GM19025 (cell line): ENCODE measurements around the gene ACOD1.
"Not testable (repeated sequence)": the region's sequence is repeated elsewhere in the genome, so short reads cannot be mapped to it uniquely, and the experiment has no call there.

Source experiments
- ATAC-seq: cut with Tn5 transposase; IDR thresholded peaks from one replicate; pipeline ENCODE4 v1.9.1; 2021; ENCODE audit warnings: mild to moderate bottlenecking, low read depth, moderate library complexity; ENCODE audit not compliant: unreplicated experiment

ACOD1 gene

GRCh38 chr13:76948149-76948548 lies at the start of gene ACOD1:
ACOD1 (plus strand) TSS chr13:76948511; CDS start chr13:76948559, 48 bp downstream.
- no peak for ATAC-seq

- ATAC-seq, result not testable (repeated sequence)
Measured at GRCh38 chr13:76899066-76899465, 49.2 kb upstream of the ACOD1 start.

GRCh38 chr13:76903544-76904162 lies 44.7 kb upstream of the ACOD1 start:
- peak; percentile 82 for ATAC-seq

GRCh38 chr13:76904507-76904906 lies 43.8 kb upstream of the ACOD1 start:
- no peak for ATAC-seq

GRCh38 chr13:76912476-76912875 lies 35.8 kb upstream of the ACOD1 start:
- no peak for ATAC-seq

GRCh38 chr13:76913898-76914297 lies 34.4 kb upstream of the ACOD1 start:
- no peak for ATAC-seq

- ATAC-seq, result no peak
Measured at GRCh38 chr13:76917095-76917494, 31.2 kb upstream of the ACOD1 start.

- not testable (repeated sequence) for ATAC-seq
Measured at GRCh38 chr13:76917755-76918481, 30.4 kb upstream of the ACOD1 start.

- ATAC-seq, result no peak
Measured at GRCh38 chr13:76921516-76921915, 26.8 kb upstream of the ACOD1 start.

GRCh38 chr13:76925115-76925514 lies 23.2 kb upstream of the ACOD1 start:
- ATAC-seq, result no peak

- ATAC-seq, result no peak
Measured at GRCh38 chr13:76927955-76928354, 20.4 kb upstream of the ACOD1 start.

GRCh38 chr13:76928456-76928855 lies 19.9 kb upstream of the ACOD1 start:
- ATAC-seq, result no peak

- ATAC-seq, result no peak
Measured at GRCh38 chr13:76929320-76929719, 19.0 kb upstream of the ACOD1 start.

- ATAC-seq, result no peak
Measured at GRCh38 chr13:76929851-76930374, 18.4 kb upstream of the ACOD1 start.

GRCh38 chr13:76932076-76932475 lies 16.2 kb upstream of the ACOD1 start:
- no peak for ATAC-seq

GRCh38 chr13:76934671-76935070 lies 13.6 kb upstream of the ACOD1 start:
- no peak for ATAC-seq

- no peak for ATAC-seq
Measured at GRCh38 chr13:76936763-76937162, 11.5 kb upstream of the ACOD1 start.

GRCh38 chr13:76937281-76937820 lies 11.0 kb upstream of the ACOD1 start:
- no peak for ATAC-seq

- no peak for ATAC-seq
Measured at GRCh38 chr13:76939215-76939614, 9.1 kb upstream of the ACOD1 start.

- ATAC-seq, result no peak
Measured at GRCh38 chr13:76942363-76942762, 5.9 kb upstream of the ACOD1 start.

- no peak for ATAC-seq
Measured at GRCh38 chr13:76943646-76944045, 4.7 kb upstream of the ACOD1 start.

GRCh38 chr13:76944456-76944855 lies 3.9 kb upstream of the ACOD1 start:
- no peak for ATAC-seq
